Right lobe of liver (tissue), 6 donors: Measurements from ENCODE around the gene ARHGAP25. TPM values are rescaled to one million over a fixed set of nuclear protein-coding genes. Genes with fewer than 3 reads are reported as not detected.
A peak's percentile ranks its signal among the peaks of the same experiment; 100 is the strongest.

Experiments used
- ATAC-seq, 4 donors: fragments of 200-7000 bp; cut with Tn5 transposase; one replicate each; pipeline ENCODE4 v1.9.1; 2020; ENCODE audit warnings: mild to moderate bottlenecking in 4 of 4, moderate library complexity in 4 of 4
- DNase-seq, 3 donors: peaks; one replicate each; pipeline ENCODE4 v3.0.0-alpha.2; 2020
- H3K27ac ChIP-seq, 3 donors: fragments of 200-600 bp; one replicate each; pipeline ENCODE4 v1.8.0; 2022
- H3K27me3 ChIP-seq, 2 donors: fragments of 200-600 bp; one replicate each; pipeline ENCODE4 v1.8.0; 2022
- H3K36me3 ChIP-seq, 4 donors: fragments of 200-600 bp; sonication (generic) in 1 of 4; one replicate each; pipeline versions ENCODE4 v1.5.1 to v1.8.0; 2017 to 2022; ENCODE audit warnings: control low read depth in 1 of 4
- H3K4me1 ChIP-seq, 4 donors: fragments of 200-600 bp; sonication (generic) in 1 of 4; one replicate each; pipeline versions ENCODE4 v1.5.1 to v1.8.0; 2017 to 2022; ENCODE audit warnings: control low read depth in 1 of 4
- H3K4me3 ChIP-seq, 3 donors: fragments of 200-600 bp; one replicate each; pipeline ENCODE4 v1.8.0; 2022
- H3K9me3 ChIP-seq, 4 donors: fragments of 200-600 bp; sonication (generic) in 1 of 4; one replicate each; pipeline versions ENCODE4 v1.5.1 to v1.8.0; 2017 to 2022; ENCODE audit warnings: control low read depth in 1 of 4
- POLR2A ChIP-seq: fragments of 450-650 bp; IDR thresholded peaks from one replicate; pipeline ENCODE4 v1.6.1; 2017; ENCODE audit warnings: antibody characterized with exemption, mild to moderate bottlenecking
- WGBS: methylation state at CpG from one replicate; pipeline ENCODE4 v1.1.6; 2018; ENCODE audit warnings: low coverage, low lambda C conversion rate; ENCODE audit not compliant: insufficient coverage; ENCODE audit errors: missing lambda C conversion rate; 5-methylcytosine and 5-hydroxymethylcytosine counted together
- intact Hi-C, 2 donors: fragments of 100-400 bp; cut with DNase I; formaldehyde crosslinking; loops; one replicate each; pipeline versions ENCODE4 v1.11.2 to v1.14.1; 2022
- total RNA-seq, 6 experiments: library from RNA; depleted of rRNA in 2 of 6; stranded (reverse); fragments of >200 nt in 2 of 6; fragmentation: NEBNext Ultra II Directional in 3 of 6; extraction: Animal tissue kit (Norgen Biotek cat#: 25700) in 3 of 6; gene quantifications; one replicate each; pipeline versions ENCODE4 v1.1.0 to v1.2.4, GENCODE V29; 2016 to 2023
- TF ChIP-seq, protein P1 (sequence below), 4 donors: fragments of 200-600 bp in 3 of 4; fragments of 450-650 bp in 1 of 4; IDR thresholded peaks; one replicate each; pipeline versions ENCODE4 v1.5.1 to v1.8.0; 2016 to 2022; ENCODE audit warnings: antibody characterized with exemption in 4 of 4, mild to moderate bottlenecking in 2 of 4
- donor health status: DM: no; HTN: yes; CAD: no.
- donor health status: DM: no; HTN: no; CAD: no.
- donor health status: DM: no; HTN: no; CAD: no.
- donor health status: DM: no; HTN: yes; CAD: no.
- donor health status: DM: no; HTN: yes; CAD: no.

The ARHGAP25 gene
- total RNA-seq, 6 experiments from 2014 or later = 3.3 to 9.8 (median 5.0) TPM

DNA sequence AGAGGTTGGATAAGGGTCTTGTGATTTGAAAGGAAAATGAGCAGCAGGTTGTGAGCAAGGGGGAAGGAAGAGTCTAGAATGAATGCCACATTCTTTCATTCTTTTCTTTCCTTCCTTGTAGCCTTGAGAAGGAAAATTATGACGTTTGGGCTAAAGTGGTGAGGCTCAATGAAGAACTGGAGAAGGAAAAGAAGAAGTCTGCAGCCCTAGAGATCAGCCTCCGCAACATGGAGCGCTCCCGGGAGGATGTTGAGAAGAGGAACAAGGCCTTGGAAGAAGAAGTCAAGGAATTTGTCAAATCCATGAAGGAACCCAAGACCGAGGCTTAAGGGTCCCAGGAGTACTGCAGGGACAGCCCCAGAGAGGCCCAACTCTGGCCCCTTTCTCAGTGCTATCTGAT lies 91.3 kb downstream of the ARHGAP25 start:
- intact Hi-C loops = no loop called here
- 57% methylated on average over 5 of the region's 5 CpGs for WGBS
- DNase-seq (no peak), ATAC-seq (no peak)
- Histone ChIP-seq H3K4me1 (peaks cover 0 to 9% (median 2%) of the 10 kb centered on the region in 4 donors), H3K27ac (no peak overlapping the region), H3K4me3 (no peak overlapping the region), H3K9me3 (no peaks in the 10 kb centered on the region), H3K27me3 (no peaks in the 10 kb centered on the region), H3K36me3 (peaks cover 0 to 8% (median 0%) of the 10 kb centered on the region in 4 donors)
- no peak for TF ChIP-seq POLR2A
- TF ChIP-seq, protein P1, sequence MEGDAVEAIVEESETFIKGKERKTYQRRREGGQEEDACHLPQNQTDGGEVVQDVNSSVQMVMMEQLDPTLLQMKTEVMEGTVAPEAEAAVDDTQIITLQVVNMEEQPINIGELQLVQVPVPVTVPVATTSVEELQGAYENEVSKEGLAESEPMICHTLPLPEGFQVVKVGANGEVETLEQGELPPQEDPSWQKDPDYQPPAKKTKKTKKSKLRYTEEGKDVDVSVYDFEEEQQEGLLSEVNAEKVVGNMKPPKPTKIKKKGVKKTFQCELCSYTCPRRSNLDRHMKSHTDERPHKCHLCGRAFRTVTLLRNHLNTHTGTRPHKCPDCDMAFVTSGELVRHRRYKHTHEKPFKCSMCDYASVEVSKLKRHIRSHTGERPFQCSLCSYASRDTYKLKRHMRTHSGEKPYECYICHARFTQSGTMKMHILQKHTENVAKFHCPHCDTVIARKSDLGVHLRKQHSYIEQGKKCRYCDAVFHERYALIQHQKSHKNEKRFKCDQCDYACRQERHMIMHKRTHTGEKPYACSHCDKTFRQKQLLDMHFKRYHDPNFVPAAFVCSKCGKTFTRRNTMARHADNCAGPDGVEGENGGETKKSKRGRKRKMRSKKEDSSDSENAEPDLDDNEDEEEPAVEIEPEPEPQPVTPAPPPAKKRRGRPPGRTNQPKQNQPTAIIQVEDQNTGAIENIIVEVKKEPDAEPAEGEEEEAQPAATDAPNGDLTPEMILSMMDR (IDR thresholded peaks at IDR 0.05) = no peak

DNA sequence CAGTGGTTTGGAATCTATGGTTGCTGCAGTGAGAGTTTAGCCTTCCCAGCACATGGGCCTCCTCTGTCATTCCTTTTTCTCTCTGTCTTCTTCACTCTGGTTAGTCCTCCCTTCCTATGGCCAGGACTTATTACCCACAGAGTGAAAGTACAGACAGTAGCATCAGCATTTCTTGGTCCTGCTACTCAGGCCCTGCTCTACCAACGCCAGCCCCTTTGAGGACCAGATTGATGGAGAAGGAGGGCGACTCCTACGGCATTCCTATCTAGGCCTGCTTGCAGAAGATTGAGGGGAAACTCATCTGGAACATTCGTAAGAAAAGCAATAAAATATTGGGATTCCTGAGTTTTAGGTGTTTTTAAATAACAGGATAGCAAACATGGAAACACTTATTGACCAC lies 93.1 kb downstream of the ARHGAP25 start:
- no peak for ATAC-seq
- Histone ChIP-seq H3K4me1 (peaks cover 0 to 9% (median 2%) of the 10 kb centered on the region in 4 donors), H3K4me3 (no peak overlapping the region), H3K9me3 (no peaks in the 10 kb centered on the region), H3K36me3 (peaks cover 0 to 8% (median 0%) of the 10 kb centered on the region in 4 donors), H3K27me3 (no peaks in the 10 kb centered on the region), H3K27ac (no peak overlapping the region)
- DNase-seq = no peak
- TF ChIP-seq, protein P1 (IDR thresholded peaks at IDR 0.05) = no peak
- no peak for TF ChIP-seq POLR2A
- intact Hi-C loops = no loop called here
- WGBS = 91% methylated on average over 4 of the region's 4 CpGs

DNA sequence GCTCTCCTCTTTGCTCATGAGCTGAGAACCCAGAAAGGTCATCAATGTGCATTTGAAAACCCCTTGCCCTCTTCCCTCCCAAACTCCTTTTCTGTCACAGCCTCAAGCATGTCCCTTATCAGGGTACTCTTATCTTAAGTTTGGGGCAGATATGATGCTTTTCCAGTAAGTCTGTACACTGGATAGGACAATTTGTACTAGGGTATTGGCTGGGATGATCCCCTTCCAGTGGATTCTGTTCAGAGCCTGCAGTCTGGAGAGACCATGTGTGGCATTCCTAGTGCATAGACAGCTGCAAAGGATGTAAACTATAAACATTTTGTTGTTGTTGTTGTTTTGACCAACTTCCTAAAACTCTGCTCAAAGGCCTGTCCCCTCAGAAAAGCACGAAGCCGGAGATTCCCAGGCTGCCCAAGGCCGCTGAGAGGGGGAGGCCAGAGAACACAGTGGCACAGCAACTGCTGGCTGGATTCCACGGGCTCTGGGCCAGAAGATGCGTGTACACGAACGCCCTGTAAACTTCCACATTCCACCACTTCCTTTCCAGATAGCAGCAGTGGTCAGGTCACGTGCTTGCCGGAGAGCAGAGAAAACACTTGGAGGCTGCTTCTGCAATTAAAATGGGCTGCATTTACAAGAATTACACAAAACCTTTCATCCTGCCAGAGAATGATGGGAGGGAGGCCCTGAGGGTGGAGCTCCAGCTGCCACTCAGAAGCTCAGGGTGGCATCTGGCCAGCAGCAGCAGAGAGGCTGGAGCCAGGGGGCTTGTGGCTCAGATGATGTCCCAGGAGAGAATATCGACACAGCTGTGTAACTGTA lies 94.5 kb downstream of the ARHGAP25 start:
- TF ChIP-seq, protein P1 (IDR thresholded peaks at IDR 0.05) = no peak
- TF ChIP-seq POLR2A = no peak
- Histone ChIP-seq H3K27ac (peak overlapping the region; percentile 41 to 58 (median 44)), H3K9me3 (no peaks in the 10 kb centered on the region), H3K27me3 (no peaks in the 10 kb centered on the region), H3K4me1 (peaks cover 0 to 9% (median 2%) of the 10 kb centered on the region in 4 donors), H3K36me3 (no peaks in the 10 kb centered on the region), H3K4me3 (no peak overlapping the region)
- intact Hi-C loops = no loop called here
- peak; percentile 76 to 87 (median 84) for ATAC-seq
- peak; percentile 90 to 94 (median 94) for DNase-seq
- 12% methylated on average over 3 of the region's 10 CpGs for WGBS

GRCh38 chr2:68829749-68830148 lies 95.1 kb downstream of the ARHGAP25 start:
- Histone ChIP-seq H3K4me3 (no peak overlapping the region), H3K36me3 (no peaks in the 10 kb centered on the region), H3K27ac (peak overlapping the region; percentile 41 to 58 (median 44)), H3K27me3 (no peaks in the 10 kb centered on the region), H3K9me3 (no peaks in the 10 kb centered on the region), H3K4me1 (peaks cover 0 to 9% (median 2%) of the 10 kb centered on the region in 4 donors)
- WGBS = 51% methylated on average over 2 of the region's 2 CpGs
- ATAC-seq (no peak), DNase-seq (no peak)
- no peak for TF ChIP-seq POLR2A
- TF ChIP-seq, protein P1 (IDR thresholded peaks at IDR 0.05) = no peak
- intact Hi-C loops = loop anchor here in 1 of 2 donors (10.0 kb wide), 1 partner anchor 375 kb away; no protein-coding TSS in a partner anchor
